ENCODE results near the gene PSMA5. TPM values are rescaled to one million over a fixed set of nuclear protein-coding genes. Genes with fewer than 3 reads are reported as not detected.

PSMA5 gene
- polyA plus RNA-seq, 2 of the 4 experiments (the other 2 are of a cell fraction), result 93.7 to 140 TPM

DNA sequence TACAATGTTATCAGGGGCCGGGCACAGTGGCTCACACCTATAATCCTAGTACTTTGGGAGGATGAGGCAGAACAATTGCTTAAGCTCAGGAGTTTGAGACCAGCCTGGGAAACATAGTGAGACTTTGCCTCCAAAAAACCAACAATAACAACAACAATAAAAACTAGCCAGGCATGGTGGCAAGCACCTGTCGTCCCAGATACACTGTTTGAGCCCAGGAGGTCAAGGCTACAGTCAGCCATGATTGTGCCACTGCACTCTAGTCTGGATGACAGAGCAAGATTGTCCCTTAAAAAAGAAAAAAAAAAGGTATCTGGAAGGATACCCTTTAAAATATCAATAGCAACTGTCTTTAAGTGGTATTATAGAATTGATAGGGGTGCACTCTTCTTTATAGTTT is 44.7 kb downstream of the PSMA5 start:
- TF ChIP-seq, protein P1, sequence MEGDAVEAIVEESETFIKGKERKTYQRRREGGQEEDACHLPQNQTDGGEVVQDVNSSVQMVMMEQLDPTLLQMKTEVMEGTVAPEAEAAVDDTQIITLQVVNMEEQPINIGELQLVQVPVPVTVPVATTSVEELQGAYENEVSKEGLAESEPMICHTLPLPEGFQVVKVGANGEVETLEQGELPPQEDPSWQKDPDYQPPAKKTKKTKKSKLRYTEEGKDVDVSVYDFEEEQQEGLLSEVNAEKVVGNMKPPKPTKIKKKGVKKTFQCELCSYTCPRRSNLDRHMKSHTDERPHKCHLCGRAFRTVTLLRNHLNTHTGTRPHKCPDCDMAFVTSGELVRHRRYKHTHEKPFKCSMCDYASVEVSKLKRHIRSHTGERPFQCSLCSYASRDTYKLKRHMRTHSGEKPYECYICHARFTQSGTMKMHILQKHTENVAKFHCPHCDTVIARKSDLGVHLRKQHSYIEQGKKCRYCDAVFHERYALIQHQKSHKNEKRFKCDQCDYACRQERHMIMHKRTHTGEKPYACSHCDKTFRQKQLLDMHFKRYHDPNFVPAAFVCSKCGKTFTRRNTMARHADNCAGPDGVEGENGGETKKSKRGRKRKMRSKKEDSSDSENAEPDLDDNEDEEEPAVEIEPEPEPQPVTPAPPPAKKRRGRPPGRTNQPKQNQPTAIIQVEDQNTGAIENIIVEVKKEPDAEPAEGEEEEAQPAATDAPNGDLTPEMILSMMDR (IDR thresholded peaks at IDR 0.05), result no peak
- no peak for TF ChIP-seq CEBPB (IDR thresholded peaks at IDR 0.05)
- TF ChIP-seq, protein P2, sequence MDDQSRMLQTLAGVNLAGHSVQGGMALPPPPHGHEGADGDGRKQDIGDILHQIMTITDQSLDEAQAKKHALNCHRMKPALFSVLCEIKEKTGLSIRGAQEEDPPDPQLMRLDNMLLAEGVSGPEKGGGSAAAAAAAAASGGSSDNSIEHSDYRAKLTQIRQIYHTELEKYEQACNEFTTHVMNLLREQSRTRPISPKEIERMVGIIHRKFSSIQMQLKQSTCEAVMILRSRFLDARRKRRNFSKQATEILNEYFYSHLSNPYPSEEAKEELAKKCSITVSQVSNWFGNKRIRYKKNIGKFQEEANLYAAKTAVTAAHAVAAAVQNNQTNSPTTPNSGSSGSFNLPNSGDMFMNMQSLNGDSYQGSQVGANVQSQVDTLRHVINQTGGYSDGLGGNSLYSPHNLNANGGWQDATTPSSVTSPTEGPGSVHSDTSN (IDR thresholded peaks at IDR 0.05), result no peak
- TF ChIP-seq CHD2 (IDR thresholded peaks at IDR 0.05; ENCODE audit: low read length, partially characterized antibody), result no peak
- TF ChIP-seq, protein P3, sequence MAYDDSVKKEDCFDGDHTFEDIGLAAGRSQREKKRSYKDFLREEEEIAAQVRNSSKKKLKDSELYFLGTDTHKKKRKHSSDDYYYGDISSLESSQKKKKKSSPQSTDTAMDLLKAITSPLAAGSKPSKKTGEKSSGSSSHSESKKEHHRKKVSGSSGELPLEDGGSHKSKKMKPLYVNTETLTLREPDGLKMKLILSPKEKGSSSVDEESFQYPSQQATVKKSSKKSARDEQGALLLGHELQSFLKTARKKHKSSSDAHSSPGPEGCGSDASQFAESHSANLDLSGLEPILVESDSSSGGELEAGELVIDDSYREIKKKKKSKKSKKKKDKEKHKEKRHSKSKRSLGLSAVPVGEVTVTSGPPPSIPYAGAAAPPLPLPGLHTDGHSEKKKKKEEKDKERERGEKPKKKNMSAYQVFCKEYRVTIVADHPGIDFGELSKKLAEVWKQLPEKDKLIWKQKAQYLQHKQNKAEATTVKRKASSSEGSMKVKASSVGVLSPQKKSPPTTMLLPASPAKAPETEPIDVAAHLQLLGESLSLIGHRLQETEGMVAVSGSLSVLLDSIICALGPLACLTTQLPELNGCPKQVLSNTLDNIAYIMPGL (CRISPR knock-in tag; IDR thresholded peaks at IDR 0.05; ENCODE audit: borderline replicate concordance), result no peak
- TF ChIP-seq, protein P4, sequence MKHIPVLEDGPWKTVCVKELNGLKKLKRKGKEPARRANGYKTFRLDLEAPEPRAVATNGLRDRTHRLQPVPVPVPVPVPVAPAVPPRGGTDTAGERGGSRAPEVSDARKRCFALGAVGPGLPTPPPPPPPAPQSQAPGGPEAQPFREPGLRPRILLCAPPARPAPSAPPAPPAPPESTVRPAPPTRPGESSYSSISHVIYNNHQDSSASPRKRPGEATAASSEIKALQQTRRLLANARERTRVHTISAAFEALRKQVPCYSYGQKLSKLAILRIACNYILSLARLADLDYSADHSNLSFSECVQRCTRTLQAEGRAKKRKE (CRISPR knock-in tag; IDR thresholded peaks at IDR 0.05; ENCODE audit: low read depth), result no peak
- TF ChIP-seq KDM5A (IDR thresholded peaks at IDR 0.05), result no peak
- ChIA-PET CTCF (interaction anchor here (0.9 kb wide), 1 partner anchor 58 kb away, joined by 3 read pairs; no protein-coding TSS in a partner anchor), POLR2A (no interaction called here)
- H3K9me3 ChIP-seq, result no peaks in the 10 kb centered on the region
- FAIRE-seq (no peak), DNase-seq (ENCODE audit: low read depth in 1 of 2, low spot score in 1 of 2) (no peak), ATAC-seq (no peak)
- no peak overlapping the region for H3K4me2 ChIP-seq
- WGBS (ENCODE audit: missing lambda C conversion rate), result 68% methylated on average over 2 of the region's 2 CpGs
- H3K4me3 ChIP-seq, result no peak overlapping the region
- H3K27ac ChIP-seq, result no peak overlapping the region
- peaks cover 4% of the 10 kb centered on the region; the same call in 1 of the 3 replicates for H3K4me1 ChIP-seq

DNA sequence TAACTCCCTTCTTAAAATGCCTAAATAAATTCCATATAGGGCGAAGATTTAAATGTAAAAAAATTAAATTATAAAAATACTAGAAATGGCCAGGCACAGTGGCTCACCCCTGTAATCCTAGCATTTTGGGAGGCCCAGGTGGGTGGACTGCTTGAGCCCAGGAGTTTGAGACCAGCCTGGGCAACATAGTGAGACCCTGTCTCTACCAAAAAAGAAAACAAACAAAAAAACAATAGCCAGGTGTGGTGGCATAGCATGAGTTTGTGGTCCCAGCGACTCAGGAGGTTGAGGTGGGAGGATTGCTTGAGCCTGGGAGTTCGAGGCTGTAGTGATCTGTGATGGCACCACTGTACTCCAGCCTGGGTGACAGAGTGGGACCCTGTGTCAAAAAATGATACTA is 46.3 kb downstream of the PSMA5 start:
- H3K9me3 ChIP-seq, result no peaks in the 10 kb centered on the region
- CTCF ChIA-PET, result interaction anchor here (1.2 to 1.8 kb wide), 4 partner anchors 19 to 153 kb away, joined by 3 to 6 read pairs (median 4); no protein-coding TSS in a partner anchor
- H3K4me3 ChIP-seq, result no peak overlapping the region
- FAIRE-seq (no peak), DNase-seq (ENCODE audit: low read depth in 1 of 2, low spot score in 1 of 2) (no peak), ATAC-seq (no peak)
- TF ChIP-seq, protein P4 (CRISPR knock-in tag; IDR thresholded peaks at IDR 0.05; ENCODE audit: low read depth), result no peak
- TF ChIP-seq ZC3H11A (IDR thresholded peaks at IDR 0.05) (no peak), CHD2 (IDR thresholded peaks at IDR 0.05; ENCODE audit: low read length, partially characterized antibody) (no peak), POLR2A (IDR thresholded peaks at IDR 0.05; ENCODE audit: low read length) (no peak), TFCP2L1 (CRISPR knock-in tag; IDR thresholded peaks at IDR 0.05) (no peak), ZSCAN20 (CRISPR knock-in tag; IDR thresholded peaks at IDR 0.05) (no peak), RARB (CRISPR knock-in tag; IDR thresholded peaks at IDR 0.05) (no peak)
- TF ChIP-seq, protein P5, sequence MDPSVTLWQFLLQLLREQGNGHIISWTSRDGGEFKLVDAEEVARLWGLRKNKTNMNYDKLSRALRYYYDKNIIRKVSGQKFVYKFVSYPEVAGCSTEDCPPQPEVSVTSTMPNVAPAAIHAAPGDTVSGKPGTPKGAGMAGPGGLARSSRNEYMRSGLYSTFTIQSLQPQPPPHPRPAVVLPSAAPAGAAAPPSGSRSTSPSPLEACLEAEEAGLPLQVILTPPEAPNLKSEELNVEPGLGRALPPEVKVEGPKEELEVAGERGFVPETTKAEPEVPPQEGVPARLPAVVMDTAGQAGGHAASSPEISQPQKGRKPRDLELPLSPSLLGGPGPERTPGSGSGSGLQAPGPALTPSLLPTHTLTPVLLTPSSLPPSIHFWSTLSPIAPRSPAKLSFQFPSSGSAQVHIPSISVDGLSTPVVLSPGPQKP (IDR thresholded peaks at IDR 0.05; ENCODE audit: low read depth, low read length), result no peak
- TF ChIP-seq, protein P2 (IDR thresholded peaks at IDR 0.05), result no peak
- TF ChIP-seq, protein P6, sequence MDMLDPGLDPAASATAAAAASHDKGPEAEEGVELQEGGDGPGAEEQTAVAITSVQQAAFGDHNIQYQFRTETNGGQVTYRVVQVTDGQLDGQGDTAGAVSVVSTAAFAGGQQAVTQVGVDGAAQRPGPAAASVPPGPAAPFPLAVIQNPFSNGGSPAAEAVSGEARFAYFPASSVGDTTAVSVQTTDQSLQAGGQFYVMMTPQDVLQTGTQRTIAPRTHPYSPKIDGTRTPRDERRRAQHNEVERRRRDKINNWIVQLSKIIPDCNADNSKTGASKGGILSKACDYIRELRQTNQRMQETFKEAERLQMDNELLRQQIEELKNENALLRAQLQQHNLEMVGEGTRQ (IDR thresholded peaks at IDR 0.05), result no peak
- 71% methylated on average over 3 of the region's 3 CpGs for WGBS (ENCODE audit: missing lambda C conversion rate)
- H3K4me1 ChIP-seq, result peaks cover 4% of the 10 kb centered on the region; the same call in 1 of the 3 replicates
- POLR2A ChIA-PET, result no interaction called here
- no peak overlapping the region for H3K27ac ChIP-seq
- H3K4me2 ChIP-seq, result no peak overlapping the region
